HEK293 (cell line): Measurements from ENCODE around the gene DHX8.

Experiments
- CTCF ChIP-seq: fragments of 450-650 bp; formaldehyde crosslinking; IDR thresholded peaks from 2 replicates; pipeline ENCODE4 v1.5.1; 2016; ENCODE audit warnings: missing biosample characterization, missing genetic modification characterization
- MZF1 ChIP-seq: fragments of 450-650 bp; formaldehyde crosslinking; IDR thresholded peaks from 2 replicates; pipeline ENCODE4 v1.5.1; 2017; ENCODE audit warnings: missing biosample characterization, missing genetic modification characterization, borderline replicate concordance
- PATZ1 ChIP-seq: fragments of 450-650 bp; formaldehyde crosslinking; IDR thresholded peaks from 2 replicates; pipeline ENCODE4 v1.5.1; 2016; ENCODE audit warnings: missing biosample characterization, missing genetic modification characterization
- ZNF121 ChIP-seq: fragments of 450-650 bp; formaldehyde crosslinking; IDR thresholded peaks from 2 replicates; pipeline ENCODE4 v1.5.1; 2016; ENCODE audit warnings: missing biosample characterization, missing genetic modification characterization

GRCh38 chr17:43467981-43468581, 15.7 kb upstream of the DHX8 start:
- TF ChIP-seq CTCF (tag by site-specific recombination) (no peak), MZF1 (tag by site-specific recombination) (no peak), ZNF121 (tag by site-specific recombination) (no peak), PATZ1 (tag by site-specific recombination) (no peak)
